Mesendoderm (in vitro differentiated cells): ENCODE data around the gene SHTN1.

ENCODE experiments used
- DNase-seq: peaks from one replicate; pipeline ENCODE4 v3.0.0; 2013
- H2AK5ac ChIP-seq: 2 replicates; pipeline ENCODE4 v1.6.1; 2013; ENCODE audit warnings: low read length, inconsistent platforms
- H2BK120ac ChIP-seq: 2 replicates; pipeline ENCODE4 v1.6.1; 2013; ENCODE audit warnings: low read depth, mild to moderate bottlenecking, low read length, moderate library complexity, mixed read lengths
- H2BK15ac ChIP-seq: replicated peaks from 2 replicates; pipeline ENCODE4 v1.6.1; 2013; ENCODE audit warnings: low read depth, mild to moderate bottlenecking, moderate library complexity
- H2BK5ac ChIP-seq: 2 replicates; pipeline ENCODE4 v1.6.1; 2013; ENCODE audit warnings: low read length, inconsistent platforms
- H3K18ac ChIP-seq: 2 replicates; pipeline ENCODE4 v1.6.1; 2013; ENCODE audit warnings: mild to moderate bottlenecking, low read length, mixed read lengths
- H3K23ac ChIP-seq: one replicate; pipeline ENCODE4 v1.6.1; 2013; ENCODE audit warnings: low read length
- H3K27ac ChIP-seq: 2 replicates; pipeline ENCODE4 v1.5.1; 2013; ENCODE audit warnings: low read depth, mild to moderate bottlenecking, inconsistent platforms, low read length, moderate library complexity
- H3K27me3 ChIP-seq: 2 replicates; pipeline ENCODE4 v1.6.1; 2013; ENCODE audit warnings: low read length, control low read depth, mild to moderate bottlenecking, inconsistent platforms; ENCODE audit not compliant: insufficient read depth, poor library complexity
- H3K36me3 ChIP-seq: 2 replicates; pipeline ENCODE4 v1.6.1; 2013; ENCODE audit warnings: low read length, inconsistent platforms; ENCODE audit not compliant: control insufficient read depth, insufficient read depth
- H3K4ac ChIP-seq: one replicate; pipeline ENCODE4 v1.6.1; 2013; ENCODE audit warnings: low read depth, mild to moderate bottlenecking, low read length, moderate library complexity
- H3K4me1 ChIP-seq: 2 replicates; pipeline ENCODE4 v1.6.1; 2013; ENCODE audit warnings: low read depth, low read length, inconsistent platforms; ENCODE audit not compliant: control insufficient read depth
- H3K4me2 ChIP-seq: 2 replicates; pipeline ENCODE4 v1.6.1; 2013; ENCODE audit warnings: low read length
- H3K4me3 ChIP-seq: 2 replicates; pipeline ENCODE4 v1.5.1; 2013; ENCODE audit warnings: mild to moderate bottlenecking, low read length
- H3K56ac ChIP-seq: one replicate; pipeline ENCODE4 v1.6.1; 2013; ENCODE audit warnings: low read length
- H3K79me1 ChIP-seq: 2 replicates; pipeline ENCODE4 v1.6.1; 2013; ENCODE audit warnings: low read length, inconsistent platforms
- H3K79me2 ChIP-seq: 2 replicates; pipeline ENCODE4 v1.6.1; 2013; ENCODE audit warnings: mild to moderate bottlenecking, low read length; ENCODE audit not compliant: control insufficient read depth, insufficient read depth
- H3K9ac ChIP-seq: 2 replicates; pipeline ENCODE4 v1.6.1; 2013; ENCODE audit warnings: low read length, inconsistent platforms
- H4K5ac ChIP-seq: one replicate; pipeline ENCODE4 v1.6.1; 2013; ENCODE audit warnings: low read length
- H4K8ac ChIP-seq: one replicate; pipeline ENCODE4 v1.6.1; 2013; ENCODE audit warnings: low read depth, mild to moderate bottlenecking, control low read depth, low read length, moderate library complexity
- WGBS: extraction: QIAGEN DNeasy Blood & Tissue Kit; methylation state at CpG from one replicate; pipeline ENCODE4 v1.1.7; 2013; ENCODE audit warnings: low lambda C conversion rate, missing lambda C conversion rate; ENCODE audit not compliant: insufficient coverage; ENCODE audit errors: extremely low coverage; 5-methylcytosine and 5-hydroxymethylcytosine counted together

Gene SHTN1

DNA sequence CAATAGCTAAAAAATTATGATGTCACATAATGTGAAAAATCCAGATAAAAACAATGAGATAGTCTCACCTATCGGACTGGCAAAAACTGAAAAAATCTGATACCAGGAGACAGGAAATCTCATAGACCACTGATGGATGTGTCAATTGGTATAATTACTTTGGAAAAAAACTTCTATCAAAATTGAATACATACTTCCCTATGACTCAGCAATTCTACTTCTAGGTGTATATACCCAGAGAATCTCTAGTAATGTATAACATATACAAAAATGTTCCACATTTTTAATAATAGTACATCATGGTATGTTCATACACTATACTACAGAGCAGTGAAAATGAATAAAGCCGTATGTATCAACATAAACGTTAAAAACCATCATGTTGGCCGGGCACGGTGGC lies 34.9 kb downstream of the SHTN1 start:
- Histone ChIP-seq H3K79me2 (no peaks in the 10 kb centered on the region), H2BK120ac (no peak overlapping the region), H3K4me1 (no peaks in the 10 kb centered on the region), H3K23ac (no peak overlapping the region), H2BK5ac (no peak overlapping the region), H3K18ac (no peak overlapping the region), H3K4me3 (no peak overlapping the region), H3K9ac (no peak overlapping the region), H3K4ac (no peak overlapping the region), H3K79me1 (no peaks in the 10 kb centered on the region), H3K36me3 (no peaks in the 10 kb centered on the region), H3K27ac (no peak overlapping the region), H2AK5ac (no peak overlapping the region), H4K5ac (no peak overlapping the region), H2BK15ac (no peak overlapping the region), H3K4me2 (no peak overlapping the region), H4K8ac (no peak overlapping the region), H3K27me3 (no peaks in the 10 kb centered on the region), H3K56ac (no peak overlapping the region)
- no CpG with 5 or more reads among the region's 5 CpGs for WGBS
- DNase-seq = no peak

DNA sequence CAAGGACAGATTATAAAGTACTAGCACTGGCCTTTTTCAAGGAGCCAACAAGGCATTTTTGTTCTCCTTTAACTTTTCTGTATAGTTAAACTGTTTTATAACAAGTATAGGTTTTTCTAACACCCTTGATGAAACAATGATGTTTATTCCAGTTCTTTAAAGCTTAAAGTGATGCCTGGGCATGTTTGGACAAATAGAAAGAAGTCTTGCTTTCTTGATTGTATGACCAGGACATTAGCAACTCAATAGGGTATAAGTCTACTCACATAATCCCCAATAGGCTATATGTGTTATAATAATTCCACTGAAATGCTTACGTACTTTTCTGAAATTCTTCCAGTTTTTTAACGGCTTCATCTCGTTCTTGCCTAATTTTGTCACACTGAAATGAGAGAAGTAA lies 36.7 kb downstream of the SHTN1 start:
- no peak overlapping the region for H3K9ac ChIP-seq
- no CpG with 5 or more reads among the region's 3 CpGs for WGBS

DNA sequence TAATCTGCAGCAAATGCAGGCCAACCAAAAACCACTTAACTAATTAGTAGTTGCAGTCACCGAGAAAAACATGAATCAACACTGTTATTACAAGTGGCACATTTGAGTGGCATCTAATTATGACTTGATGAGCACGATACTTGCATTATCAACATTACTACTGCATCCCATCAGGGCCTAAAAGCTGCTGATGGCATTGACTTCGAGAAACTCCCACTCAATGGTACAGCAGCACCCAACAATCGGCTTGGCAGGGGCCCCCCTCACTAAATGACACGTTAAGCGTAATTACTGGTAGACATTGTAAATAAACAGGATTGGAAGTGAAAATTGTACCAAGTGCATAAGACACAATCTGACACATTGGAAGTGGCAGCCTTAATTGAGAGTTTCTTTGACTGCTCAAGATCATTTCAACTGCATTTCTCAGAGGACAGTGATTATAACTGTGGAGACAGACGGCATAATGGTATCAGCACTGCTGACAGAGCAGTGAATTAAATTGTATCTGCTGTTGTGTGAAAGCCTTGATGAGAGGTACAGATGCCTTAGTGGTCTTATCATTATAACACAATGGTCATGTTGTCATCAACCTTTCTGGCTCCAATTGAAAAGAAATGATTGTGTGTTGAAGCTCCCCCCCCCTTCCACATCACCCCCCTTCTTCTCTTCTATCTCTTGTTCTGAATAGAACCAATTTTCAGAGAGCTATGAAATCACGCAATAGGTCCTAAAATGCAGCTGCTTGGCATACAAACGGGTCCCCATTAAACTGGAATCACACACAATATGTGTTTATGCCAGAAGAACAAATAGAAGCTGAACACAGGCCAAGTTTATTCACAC lies 43.4 kb downstream of the SHTN1 start:
- no peaks in the 10 kb centered on the region for H3K4me1 ChIP-seq
- no peaks in the 10 kb centered on the region for H3K27me3 ChIP-seq
- H2BK120ac ChIP-seq = no peak overlapping the region
- no peak overlapping the region for H3K56ac ChIP-seq
- H3K79me1 ChIP-seq = no peaks in the 10 kb centered on the region
- peak; percentile 53 for DNase-seq
- no peaks in the 10 kb centered on the region for H3K79me2 ChIP-seq
- no peak overlapping the region for H3K4me3 ChIP-seq
- no peak overlapping the region for H4K8ac ChIP-seq
- H3K4me2 ChIP-seq = no peak overlapping the region
- no peak overlapping the region for H3K4ac ChIP-seq
- H3K9ac ChIP-seq = no peak overlapping the region
- no peak overlapping the region for H2BK15ac ChIP-seq
- no peak overlapping the region for H3K18ac ChIP-seq
- no peak overlapping the region for H2AK5ac ChIP-seq
- H2BK5ac ChIP-seq = no peak overlapping the region
- H3K23ac ChIP-seq = no peak overlapping the region
- WGBS = no CpG with 5 or more reads among the region's 9 CpGs
- no peak overlapping the region for H4K5ac ChIP-seq
- H3K36me3 ChIP-seq = no peaks in the 10 kb centered on the region
- H3K27ac ChIP-seq = no peak overlapping the region

More for the DNA sequence above, 36.7 kb downstream of the SHTN1 start:
- H3K27me3 ChIP-seq = no peaks in the 10 kb centered on the region
- no peak overlapping the region for H4K5ac ChIP-seq
- H3K23ac ChIP-seq = no peak overlapping the region
- no peak overlapping the region for H3K27ac ChIP-seq
- H2AK5ac ChIP-seq = no peak overlapping the region
- H3K79me1 ChIP-seq = no peaks in the 10 kb centered on the region
- no peak overlapping the region for H3K4ac ChIP-seq
- H3K36me3 ChIP-seq = no peaks in the 10 kb centered on the region
- no peaks in the 10 kb centered on the region for H3K79me2 ChIP-seq
- no peak overlapping the region for H3K18ac ChIP-seq
- H2BK120ac ChIP-seq = no peak overlapping the region
- no peak overlapping the region for H2BK5ac ChIP-seq
- no peak overlapping the region for H2BK15ac ChIP-seq
- no peak overlapping the region for H4K8ac ChIP-seq
- H3K4me3 ChIP-seq = no peak overlapping the region
- H3K56ac ChIP-seq = no peak overlapping the region
- no peak overlapping the region for H3K4me2 ChIP-seq
- DNase-seq = no peak
- no peaks in the 10 kb centered on the region for H3K4me1 ChIP-seq

DNA sequence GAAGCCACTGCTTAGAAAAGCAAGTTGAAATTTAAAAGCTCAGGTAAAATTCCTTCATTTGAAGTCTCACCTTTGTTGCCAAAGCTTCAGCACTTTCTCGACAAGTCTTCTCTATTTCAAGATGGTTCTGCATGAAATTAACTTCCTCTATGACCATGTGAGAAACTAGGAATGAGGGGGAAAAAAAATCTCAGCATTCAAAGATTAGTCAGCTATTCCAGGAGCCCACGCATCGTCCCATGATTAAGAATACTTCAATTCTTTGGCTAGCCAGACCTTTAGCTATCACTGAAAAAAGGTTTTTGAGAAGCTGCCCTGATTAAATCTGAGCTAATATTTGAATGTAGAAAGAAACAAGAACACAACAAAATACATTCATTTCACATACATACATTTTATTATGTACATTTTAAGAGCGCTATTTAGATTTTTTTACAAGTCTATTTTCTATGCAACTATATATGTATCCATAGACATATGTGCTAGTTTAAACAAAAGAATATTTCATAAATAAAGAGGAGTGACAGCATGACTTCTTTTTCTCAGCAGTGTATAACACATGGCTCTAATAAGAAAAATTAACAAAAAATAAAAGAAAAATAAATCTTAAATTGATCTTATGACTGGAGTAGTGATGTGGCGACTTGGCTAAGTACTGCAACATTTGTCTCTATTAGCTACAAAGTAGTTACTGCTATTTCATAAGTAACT lies 44.8 kb downstream of the SHTN1 start:
- H2BK15ac ChIP-seq = no peak overlapping the region
- H3K18ac ChIP-seq = no peak overlapping the region
- H3K27ac ChIP-seq = no peak overlapping the region
- H3K4me1 ChIP-seq = no peaks in the 10 kb centered on the region
- H3K9ac ChIP-seq = no peak overlapping the region
- no peak overlapping the region for H3K4ac ChIP-seq
- no peaks in the 10 kb centered on the region for H3K36me3 ChIP-seq
- no CpG with 5 or more reads among the region's 5 CpGs for WGBS
- no peak overlapping the region for H2BK5ac ChIP-seq
- no peak for DNase-seq
- H2AK5ac ChIP-seq = no peak overlapping the region
- no peaks in the 10 kb centered on the region for H3K79me1 ChIP-seq
- H4K8ac ChIP-seq = no peak overlapping the region
- no peak overlapping the region for H3K4me3 ChIP-seq
- H4K5ac ChIP-seq = no peak overlapping the region
- no peak overlapping the region for H3K23ac ChIP-seq
- H3K79me2 ChIP-seq = no peaks in the 10 kb centered on the region
- H2BK120ac ChIP-seq = no peak overlapping the region
- H3K4me2 ChIP-seq = no peak overlapping the region
- no peak overlapping the region for H3K56ac ChIP-seq
- no peaks in the 10 kb centered on the region for H3K27me3 ChIP-seq

DNA sequence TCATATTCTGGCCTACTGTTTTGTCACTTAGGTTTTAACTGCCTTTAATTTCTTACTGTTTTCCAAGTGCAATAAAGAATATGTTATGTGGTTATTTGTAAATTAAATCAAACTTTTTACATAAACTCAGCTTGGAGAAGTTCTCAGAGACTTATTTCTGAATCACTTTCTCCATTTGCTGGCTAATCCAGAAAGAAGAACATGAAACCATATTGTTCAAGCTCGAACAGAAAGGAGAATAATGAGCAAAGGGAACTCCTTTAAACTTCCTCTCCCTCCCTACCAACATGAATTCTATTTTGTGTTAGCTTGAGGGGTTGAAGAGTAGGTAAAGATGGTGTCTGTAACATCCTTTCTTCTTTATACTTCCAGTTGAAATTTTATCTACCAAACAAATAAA lies 52.3 kb downstream of the SHTN1 start:
- no CpG with 5 or more reads among the region's 1 CpG for WGBS
- no peak overlapping the region for H4K8ac ChIP-seq
- H3K4me3 ChIP-seq = no peak overlapping the region

More for the DNA sequence above, 52.3 kb downstream of the SHTN1 start:
- no peak overlapping the region for H3K4me2 ChIP-seq
- no peak for DNase-seq
- no peaks in the 10 kb centered on the region for H3K4me1 ChIP-seq
- no peak overlapping the region for H2BK5ac ChIP-seq
- H3K23ac ChIP-seq = no peak overlapping the region
- no peaks in the 10 kb centered on the region for H3K27me3 ChIP-seq
- no peaks in the 10 kb centered on the region for H3K36me3 ChIP-seq
- no peak overlapping the region for H3K9ac ChIP-seq
- no peak overlapping the region for H3K56ac ChIP-seq
- no peaks in the 10 kb centered on the region for H3K79me2 ChIP-seq
- no peak overlapping the region for H2BK120ac ChIP-seq
- H3K27ac ChIP-seq = no peak overlapping the region
- H2AK5ac ChIP-seq = no peak overlapping the region
- no peak overlapping the region for H2BK15ac ChIP-seq
- H3K79me1 ChIP-seq = no peaks in the 10 kb centered on the region
- no peak overlapping the region for H3K4ac ChIP-seq
- no peak overlapping the region for H4K5ac ChIP-seq
- H3K18ac ChIP-seq = no peak overlapping the region
